Karpas-422 (cell line): ENCODE measurements around the gene YIPF5. TPM values are rescaled to one million over a fixed set of nuclear protein-coding genes. Genes with fewer than 3 reads are reported as not detected.

ENCODE experiments used
- DNase-seq: peaks from one replicate; pipeline ENCODE4 v3.0.0-alpha.2; 2015
- H2AFZ ChIP-seq: fragments of 200-600 bp; sonication (generic); 2 replicates; pipeline ENCODE4 v1.6.1; 2014; ENCODE audit warnings: antibody characterized with exemption, low read length, mixed read lengths
- H3K27ac ChIP-seq: fragments of 200-600 bp; sonication (generic); 2 replicates; pipeline ENCODE4 v1.5.1; 2014; ENCODE audit warnings: mild to moderate bottlenecking, low read length, moderate library complexity
- H3K27me3 ChIP-seq: fragments of 200-600 bp; sonication (generic); 2 replicates; pipeline ENCODE4 v1.6.1; 2014; ENCODE audit warnings: low read length, mixed read lengths
- H3K36me3 ChIP-seq: fragments of 200-600 bp; sonication (generic); 2 replicates; pipeline ENCODE4 v1.6.1; 2014; ENCODE audit warnings: low read length, mixed read lengths; ENCODE audit not compliant: insufficient read depth
- H3K4me1 ChIP-seq: fragments of 200-600 bp; sonication (generic); 2 replicates; pipeline ENCODE4 v1.6.1; 2014; ENCODE audit warnings: mild to moderate bottlenecking, low read length, mixed read lengths
- H3K4me2 ChIP-seq: fragments of 200-600 bp; sonication (generic); 2 replicates; pipeline ENCODE4 v1.6.1; 2014; ENCODE audit warnings: low read length, low read depth, mild to moderate bottlenecking; ENCODE audit not compliant: poor library complexity, severe bottlenecking
- H3K4me3 ChIP-seq: fragments of 200-600 bp; sonication (generic); 2 replicates; pipeline ENCODE4 v1.5.1; 2014; ENCODE audit warnings: mild to moderate bottlenecking, antibody characterized with exemption, low read length, mixed read lengths
- H3K79me2 ChIP-seq: fragments of 200-600 bp; sonication (generic); 2 replicates; pipeline ENCODE4 v1.6.1; 2014; ENCODE audit warnings: mild to moderate bottlenecking, low read length, mixed read lengths
- H3K9ac ChIP-seq: fragments of 200-600 bp; sonication (generic); 2 replicates; pipeline ENCODE4 v1.6.0; 2014; ENCODE audit warnings: low read length
- H3K9me2 ChIP-seq: fragments of 200-600 bp; sonication (generic), shearing (Covaris generic); replicated peaks from 2 replicates; pipeline ENCODE4 v1.6.0; 2014; ENCODE audit warnings: mild to moderate bottlenecking, low read length, moderate library complexity; ENCODE audit not compliant: insufficient read depth
- H3K9me3 ChIP-seq: fragments of 300-700, 200-600 bp; sonication (generic); 2 replicates; pipeline ENCODE4 v1.6.1; 2014; ENCODE audit warnings: low read length, mixed read lengths
- H4K20me1 ChIP-seq: fragments of 200-600 bp; sonication (generic); 2 replicates; pipeline ENCODE4 v1.6.1; 2014; ENCODE audit warnings: mild to moderate bottlenecking, antibody characterized with exemption, low read length, low read depth; ENCODE audit not compliant: insufficient read depth
- total RNA-seq: library from RNA; depleted of rRNA; stranded (reverse); fragments of >200 nt; shearing (Covaris generic); gene quantifications from 2 replicates; pipeline ENCODE4 v1.2.3, GENCODE V29; 2014; ENCODE audit warnings: low replicate concordance

YIPF5 gene
- total RNA-seq, 1 experiment from 2014 or later, result 21.3 TPM

- no peak overlapping the region for H3K4me3 ChIP-seq
- no peaks in the 10 kb centered on the region for H3K9me3 ChIP-seq
- no peak overlapping the region for H3K27ac ChIP-seq
- H3K27me3 ChIP-seq, result no peaks in the 10 kb centered on the region
- H3K9ac ChIP-seq, result no peak overlapping the region
- H3K36me3 ChIP-seq, result peaks cover 19% of the 10 kb centered on the region; the same call in 1 of the 2 replicates
- no peak for DNase-seq
- no peaks in the 10 kb centered on the region for H4K20me1 ChIP-seq
- H3K4me2 ChIP-seq, result peak overlapping the region; percentile 86
- peaks cover 42% of the 10 kb centered on the region for H3K79me2 ChIP-seq
- 0 out of 2 replicates have a peak, but pooled peaks cover 3% of the 10 kb centered on the region for H3K9me2 ChIP-seq
- H2AFZ ChIP-seq, result no peak overlapping the region
- H3K4me1 ChIP-seq, result peaks cover 27% of the 10 kb centered on the region
Measured at GRCh38 chr5:144167998-144168397, 2.5 kb downstream of the YIPF5 start.

- Histone ChIP-seq H3K9ac (no peak overlapping the region), H3K9me3 (no peaks in the 10 kb centered on the region), H3K27ac (no peak overlapping the region), H3K4me2 (no peak overlapping the region), H3K27me3 (no peaks in the 10 kb centered on the region), H3K4me1 (peaks cover 27% of the 10 kb centered on the region), H4K20me1 (no peaks in the 10 kb centered on the region), H2AFZ (no peak overlapping the region), H3K9me2 (0 out of 2 replicates have a peak, but pooled peaks cover 2% of the 10 kb centered on the region), H3K79me2 (peaks cover 42% of the 10 kb centered on the region), H3K36me3 (peaks cover 32% of the 10 kb centered on the region; the same call in 1 of the 2 replicates), H3K4me3 (no peak overlapping the region)
- no peak for DNase-seq
Measured at GRCh38 chr5:144166696-144167095, 3.8 kb downstream of the YIPF5 start.

GRCh38 chr5:144162686-144163085 is 7.8 kb downstream of the YIPF5 start:
- peaks cover 14% of the 10 kb centered on the region for H3K79me2 ChIP-seq
- DNase-seq, result no peak
- peaks cover 37% of the 10 kb centered on the region; the same call in 1 of the 2 replicates for H3K36me3 ChIP-seq
- H3K9me2 ChIP-seq, result no peaks in the 10 kb centered on the region
- no peaks in the 10 kb centered on the region for H3K27me3 ChIP-seq
- no peak overlapping the region for H3K4me2 ChIP-seq
- no peaks in the 10 kb centered on the region for H3K4me1 ChIP-seq
- H4K20me1 ChIP-seq, result no peaks in the 10 kb centered on the region
- H3K4me3 ChIP-seq, result no peak overlapping the region
- H3K27ac ChIP-seq, result no peak overlapping the region
- H2AFZ ChIP-seq, result no peak overlapping the region
- no peak overlapping the region for H3K9ac ChIP-seq
- H3K9me3 ChIP-seq, result no peaks in the 10 kb centered on the region

DNA sequence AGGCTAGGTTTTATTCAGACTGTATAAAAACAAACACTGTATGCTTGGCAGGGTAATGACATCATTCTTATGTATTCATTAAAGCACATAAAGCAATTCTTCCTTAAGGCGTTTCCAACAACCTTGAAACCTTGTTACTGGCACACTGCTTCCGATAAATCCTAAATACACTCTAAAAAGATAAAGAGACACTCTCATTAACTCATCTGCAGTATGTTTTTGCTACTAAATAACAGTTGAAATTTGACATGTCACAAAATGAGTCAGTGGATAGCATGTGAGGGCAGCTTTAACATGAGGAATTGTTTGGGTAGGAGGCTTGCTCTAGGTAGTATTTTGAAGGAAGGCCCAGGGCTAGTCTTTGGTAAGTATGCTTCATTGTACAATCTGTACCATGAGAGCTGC is 13.7 kb downstream of the YIPF5 start:
- Histone ChIP-seq H3K4me2 (no peak overlapping the region), H2AFZ (no peak overlapping the region), H3K4me3 (no peak overlapping the region), H3K27ac (no peak overlapping the region), H3K9me3 (no peaks in the 10 kb centered on the region), H3K79me2 (no peaks in the 10 kb centered on the region), H3K9ac (no peak overlapping the region), H3K27me3 (no peaks in the 10 kb centered on the region), H3K9me2 (no peaks in the 10 kb centered on the region), H3K4me1 (no peaks in the 10 kb centered on the region), H4K20me1 (no peaks in the 10 kb centered on the region), H3K36me3 (peaks cover 11% of the 10 kb centered on the region; the same call in 1 of the 2 replicates)
- DNase-seq, result no peak

- DNase-seq, result no peak
- no peaks in the 10 kb centered on the region for H3K9me3 ChIP-seq
- H3K9me2 ChIP-seq, result no peaks in the 10 kb centered on the region
Measured at GRCh38 chr5:144151026-144151425, 19.4 kb downstream of the YIPF5 start.

GRCh38 chr5:144144956-144145751 is 25.3 kb downstream of the YIPF5 start:
- no peak overlapping the region for H3K27ac ChIP-seq
- no peak for DNase-seq
- no peaks in the 10 kb centered on the region for H4K20me1 ChIP-seq
- H3K9me3 ChIP-seq, result no peaks in the 10 kb centered on the region
- H3K9me2 ChIP-seq, result no peaks in the 10 kb centered on the region
- peaks cover 10% of the 10 kb centered on the region for H3K4me1 ChIP-seq
- H3K4me3 ChIP-seq, result no peak overlapping the region
- H3K9ac ChIP-seq, result no peak overlapping the region
- H3K27me3 ChIP-seq, result no peaks in the 10 kb centered on the region
- no peak overlapping the region for H3K4me2 ChIP-seq
- no peak overlapping the region for H2AFZ ChIP-seq
- H3K79me2 ChIP-seq, result no peaks in the 10 kb centered on the region
- no peaks in the 10 kb centered on the region for H3K36me3 ChIP-seq

More at GRCh38 chr5:144151026-144151425, 19.4 kb downstream of the YIPF5 start:
- H4K20me1 ChIP-seq, result no peaks in the 10 kb centered on the region
- H3K4me1 ChIP-seq, result no peaks in the 10 kb centered on the region
- no peak overlapping the region for H3K9ac ChIP-seq
- no peak overlapping the region for H2AFZ ChIP-seq
- H3K27me3 ChIP-seq, result no peaks in the 10 kb centered on the region
- no peak overlapping the region for H3K4me3 ChIP-seq
- H3K36me3 ChIP-seq, result no peaks in the 10 kb centered on the region
- H3K79me2 ChIP-seq, result no peaks in the 10 kb centered on the region
- no peak overlapping the region for H3K27ac ChIP-seq
- H3K4me2 ChIP-seq, result no peak overlapping the region

- Histone ChIP-seq H3K79me2 (no peaks in the 10 kb centered on the region), H3K4me1 (peaks cover 10% of the 10 kb centered on the region)
Measured at GRCh38 chr5:144143625-144144024, 26.8 kb downstream of the YIPF5 start.

DNA sequence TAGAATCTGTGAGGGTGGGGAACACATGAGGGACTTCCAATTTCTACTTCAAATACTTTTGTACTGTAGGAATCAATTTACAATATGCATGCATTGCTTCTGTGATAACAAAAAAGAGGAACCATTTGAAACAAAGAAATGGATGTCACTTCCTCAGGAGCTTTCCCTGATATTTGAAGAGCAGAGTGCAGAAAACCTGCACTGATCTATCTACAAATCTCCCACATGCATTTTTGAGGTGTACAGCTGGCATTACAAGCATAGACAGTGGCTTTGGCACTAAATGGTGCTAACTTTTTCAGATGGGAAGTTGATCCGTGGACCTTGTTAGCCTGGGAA is 27.7 kb downstream of the YIPF5 start:
- no peaks in the 10 kb centered on the region for H3K36me3 ChIP-seq
- no peak overlapping the region for H3K27ac ChIP-seq
- H3K4me3 ChIP-seq, result no peak overlapping the region
- H2AFZ ChIP-seq, result peak overlapping the region; percentile 76
- H3K79me2 ChIP-seq, result no peaks in the 10 kb centered on the region
- DNase-seq, result no peak
- H3K9me2 ChIP-seq, result no peaks in the 10 kb centered on the region
- no peaks in the 10 kb centered on the region for H3K9me3 ChIP-seq
- H3K4me1 ChIP-seq, result peaks cover 15% of the 10 kb centered on the region
- peak overlapping the region; percentile 6 for H3K4me2 ChIP-seq
- H4K20me1 ChIP-seq, result no peaks in the 10 kb centered on the region
- H3K9ac ChIP-seq, result no peak overlapping the region
- no peaks in the 10 kb centered on the region for H3K27me3 ChIP-seq

More at GRCh38 chr5:144143625-144144024, 26.8 kb downstream of the YIPF5 start:
- H3K36me3 ChIP-seq, result no peaks in the 10 kb centered on the region
- H3K9me2 ChIP-seq, result no peaks in the 10 kb centered on the region
- H4K20me1 ChIP-seq, result no peaks in the 10 kb centered on the region
- no peak overlapping the region for H2AFZ ChIP-seq
- H3K9ac ChIP-seq, result no peak overlapping the region
- H3K4me2 ChIP-seq, result no peak overlapping the region
- H3K27ac ChIP-seq, result no peak overlapping the region
- no peaks in the 10 kb centered on the region for H3K9me3 ChIP-seq
- no peaks in the 10 kb centered on the region for H3K27me3 ChIP-seq
- no peak overlapping the region for H3K4me3 ChIP-seq
- DNase-seq, result no peak
